Aortic smooth muscle cell (primary cell): ENCODE measurements around the gene SLC25A25. TPM values are rescaled to one million over a fixed set of nuclear protein-coding genes. Genes with fewer than 3 reads are reported as not detected.

ENCODE experiments used
- total RNA-seq: library from RNA; depleted of rRNA; stranded (reverse); fragments of >200 nt; gene quantifications from 2 replicates; pipeline ENCODE4 v1.2.3, GENCODE V29; 2014

The SLC25A25 gene
- 33.6 and 36.2 TPM in 2 replicates for total RNA-seq

DNA sequence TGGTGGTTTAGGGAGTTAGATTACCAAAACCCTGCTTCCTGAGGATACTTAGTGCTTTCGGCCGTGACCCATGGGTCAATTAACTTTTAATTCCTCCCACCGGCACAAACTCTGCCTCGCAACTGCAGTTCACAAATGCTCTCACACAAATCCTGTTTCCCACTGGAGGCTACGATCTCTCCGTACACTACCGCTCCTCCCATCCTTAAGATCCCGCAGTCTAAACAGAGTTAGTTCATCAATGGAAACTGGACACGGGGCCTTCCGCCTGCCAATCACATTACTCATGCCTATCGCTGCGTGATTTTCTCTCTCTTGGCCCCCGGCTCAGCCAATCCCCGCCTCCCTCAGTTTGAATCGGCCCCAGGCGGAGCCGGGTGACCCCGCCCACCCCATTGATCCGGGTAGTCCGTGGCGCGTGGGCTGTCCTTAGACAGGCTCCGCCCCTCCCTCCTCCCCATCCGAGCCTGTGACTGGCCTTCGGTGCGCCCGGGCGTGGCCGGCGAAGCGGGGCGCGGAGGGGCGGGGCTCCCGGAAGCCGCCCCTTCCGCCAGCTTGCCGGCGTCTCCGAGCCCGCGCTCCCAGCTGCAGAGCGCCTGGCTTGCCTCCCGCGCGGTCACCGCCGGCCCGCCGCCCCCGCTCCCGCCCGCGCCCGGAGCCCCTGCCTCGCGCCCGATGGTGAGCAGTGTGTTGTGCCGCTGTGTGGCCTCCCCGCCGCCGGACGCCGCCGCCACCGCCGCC is at the start of gene SLC25A25:
Gene SLC25A25, plus strand, starts transcription at position 588 of the 741 bp plus-strand sequence. Its CDS starts 88 bp downstream, at position 676.

DNA sequence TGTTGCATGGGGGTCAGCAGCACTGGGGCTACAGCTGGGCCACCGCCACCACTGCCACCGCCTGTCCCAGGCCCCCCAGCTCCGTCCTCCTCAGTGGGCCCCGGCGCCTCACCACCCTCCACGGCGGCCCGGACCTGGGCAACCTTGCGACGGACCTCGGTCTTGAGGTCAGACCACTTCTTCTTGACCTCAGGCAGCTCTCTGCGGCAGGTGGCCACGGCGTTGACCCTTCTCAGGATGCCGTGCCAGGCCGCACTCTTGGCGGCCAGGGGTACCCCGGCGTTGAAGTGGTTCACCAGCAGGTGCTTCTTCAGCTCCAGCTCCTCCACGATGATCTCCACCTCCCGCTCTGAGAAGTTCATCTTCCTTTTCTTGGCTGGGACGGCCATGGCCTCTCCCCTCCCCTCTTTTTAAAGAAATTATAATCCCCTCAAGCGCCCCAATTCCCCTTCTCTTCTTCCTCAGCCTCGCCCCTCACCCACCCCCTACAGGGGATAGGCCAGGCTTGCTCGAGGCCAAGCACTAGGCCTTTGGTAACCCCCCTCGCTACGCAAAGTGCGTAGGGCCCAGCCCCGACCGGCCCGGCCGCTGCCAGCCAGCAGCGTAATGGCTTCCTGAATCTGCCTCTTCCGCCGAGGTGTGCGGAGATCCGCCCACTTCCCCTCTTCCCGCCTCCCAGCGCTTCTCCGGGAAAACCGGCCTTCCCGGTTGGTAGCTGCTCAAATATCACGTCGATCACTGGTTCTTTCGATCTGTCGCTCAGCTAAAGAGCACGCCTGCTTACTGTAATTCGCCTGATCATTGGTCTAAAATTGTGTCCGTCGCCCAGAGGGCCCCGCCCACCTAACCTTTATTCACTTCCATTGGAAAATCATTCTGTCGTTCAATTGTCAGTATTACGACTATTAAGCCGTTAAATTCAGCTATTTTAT is 1.1 kb upstream of the SLC25A25 start, which contains the start of gene NAIF1:
Gene NAIF1, minus strand, starts transcription at position 608 of the 932 bp plus-strand sequence. Its CDS starts 219 bp downstream, at position 389.

DNA sequence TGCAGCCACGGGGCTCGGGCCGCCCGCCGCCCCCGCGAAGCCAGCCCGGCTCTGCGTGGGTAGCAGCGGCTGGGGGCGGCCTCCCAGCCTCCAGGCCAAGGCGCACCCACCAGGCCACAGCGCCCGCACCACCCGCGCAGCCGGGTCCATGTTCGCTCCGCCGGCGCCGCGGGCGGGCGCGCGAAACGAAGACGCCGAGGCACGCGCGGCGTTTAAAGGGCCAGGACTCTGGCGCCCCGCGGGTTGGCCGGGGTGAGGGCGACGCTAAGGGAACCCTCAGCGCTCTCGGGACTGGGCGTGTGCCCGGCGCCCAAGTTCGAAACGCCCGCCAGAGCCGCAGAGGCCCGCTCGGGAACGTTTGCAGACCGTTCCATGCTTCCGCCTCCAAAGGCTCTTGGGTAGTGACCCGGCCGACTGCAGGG is 59.5 kb downstream of the SLC25A25 start, which contains the start of gene PTGES2:
Gene PTGES2, minus strand, starts transcription at position 162 of the 422 bp plus-strand sequence. Its CDS starts 12 bp downstream, at position 150.

DNA sequence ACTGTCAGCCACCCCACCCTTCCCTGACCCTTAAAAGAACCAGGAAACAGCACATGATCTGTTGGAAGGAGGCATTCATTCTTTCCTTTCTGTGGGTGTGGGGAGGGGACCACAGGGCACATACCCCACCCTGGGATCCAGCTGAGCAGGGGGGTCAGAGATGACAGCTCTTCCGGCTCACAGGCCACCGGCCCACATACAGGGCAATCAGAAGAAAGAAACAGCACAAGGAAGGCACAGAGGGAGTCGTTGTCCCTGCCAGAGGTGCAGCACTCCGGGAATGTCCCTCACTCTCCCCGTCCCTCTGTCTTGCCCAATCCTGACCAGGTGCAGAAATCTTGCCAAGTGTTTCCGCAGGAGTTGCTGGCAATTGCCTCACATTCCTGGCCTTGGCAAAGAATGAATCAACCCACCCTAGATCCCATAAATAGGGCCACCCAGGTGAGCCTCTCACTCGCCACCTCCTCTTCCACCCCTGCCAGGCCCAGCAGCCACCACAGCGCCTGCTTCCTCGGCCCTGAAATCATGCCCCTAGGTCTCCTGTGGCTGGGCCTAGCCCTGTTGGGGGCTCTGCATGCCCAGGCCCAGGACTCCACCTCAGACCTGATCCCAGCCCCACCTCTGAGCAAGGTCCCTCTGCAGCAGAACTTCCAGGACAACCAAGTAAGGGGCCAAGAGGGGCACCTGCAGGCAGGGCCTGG is 81.1 kb downstream of the SLC25A25 start, which contains the start of gene LCN2:
Gene LCN2, plus strand, starts transcription at position 453 of the 701 bp plus-strand sequence. Its CDS starts 73 bp downstream, at position 526.

Other genes starting within 250 kb of the SLC25A25 start
- gene ENG, start 213.6 kb upstream of the SLC25A25 start, total RNA-seq: 31.2 and 69.0 TPM in 2 replicates
- 75.6 and 90.4 TPM in 2 replicates for gene AK1, start 190.6 kb upstream of the SLC25A25 start, total RNA-seq
- gene ST6GALNAC6, start 168.6 kb upstream of the SLC25A25 start, total RNA-seq: 50.1 and 58.8 TPM in 2 replicates
- gene ST6GALNAC4, start 151.2 kb upstream of the SLC25A25 start, total RNA-seq: 23.9 and 33.3 TPM in 2 replicates
- gene PIP5KL1, start 137.5 kb upstream of the SLC25A25 start, total RNA-seq: 0.66 and 0.81 TPM in 2 replicates
- 9.6 and 11.1 TPM in 2 replicates for gene DPM2, start 130.4 kb upstream of the SLC25A25 start, total RNA-seq
- gene EEIG1, start 87.2 kb upstream of the SLC25A25 start, total RNA-seq: 13.5 and 18.7 TPM in 2 replicates
- gene NAIF1, start 912 bp upstream of the SLC25A25 start, total RNA-seq: 9.8 and 10.8 TPM in 2 replicates
- 66.3 and 76.8 TPM in 2 replicates for gene PTGES2, start 59.5 kb downstream of the SLC25A25 start, total RNA-seq
- not detected in 2 replicates for gene LCN2, start 81.2 kb downstream of the SLC25A25 start, total RNA-seq
- 39.2 and 45.1 TPM in 2 replicates for gene BBLN, start 92.0 kb downstream of the SLC25A25 start, total RNA-seq
- gene CIZ1, start 123.3 kb downstream of the SLC25A25 start, total RNA-seq: 18.4 and 31.7 TPM in 2 replicates
- 1.1 and 3.0 TPM in 2 replicates for gene DNM1, start 135.1 kb downstream of the SLC25A25 start, total RNA-seq
- gene GOLGA2, start 207.8 kb downstream of the SLC25A25 start, total RNA-seq: 175 and 190 TPM in 2 replicates
- gene SWI5, start 208.0 kb downstream of the SLC25A25 start, total RNA-seq: 43.5 and 48.9 TPM in 2 replicates